Measurements from ENCODE around the gene KDM8.

- TF ChIP-seq CTCF (IDR thresholded peaks at IDR 0.05) (no peak), POLR2A (IDR thresholded peaks at IDR 0.05) (no peak), POLR2AphosphoS5 (IDR thresholded peaks at IDR 0.05) (no peak), EP300 (IDR thresholded peaks at IDR 0.05) (no peak)
These were observed 36.8 kb downstream of the KDM8 start for GRCh38 chr16:27239906-27240655.

Measured in sigmoid colon (tissue), 4 donors.